Loucy (cell line): ENCODE data around the gene CEACAM16.

Source experiments
- CTCF ChIP-seq: fragments of 200-600 bp; sonication (generic); conservative IDR thresholded peaks from 2 replicates; pipeline ENCODE4 v1.5.1; 2014; ENCODE audit warnings: mild to moderate bottlenecking, antibody characterized with exemption, low read length
- EZH2phosphoT487 ChIP-seq: fragments of 200-600 bp; IDR thresholded peaks from 2 replicates; pipeline ENCODE4 v1.6.1; 2018; ENCODE audit warnings: antibody characterized with exemption, mild to moderate bottlenecking, moderate library complexity, borderline replicate concordance

GRCh38 chr19:44745341-44745831 lies 46.4 kb downstream of the CEACAM16 start:
- TF ChIP-seq CTCF: no peak
- TF ChIP-seq EZH2phosphoT487: no peak
